Natural killer cell (primary cell): ENCODE results near the gene NAA30. TPM values are rescaled to one million over a fixed set of nuclear protein-coding genes. Genes with fewer than 3 reads are reported as not detected.
"Not testable (repeated sequence)": the region's sequence is repeated elsewhere in the genome, so short reads cannot be mapped to it uniquely, and the experiment has no call there.

Source experiments
- ATAC-seq, 3 donors: fragments of 150-1000 bp in 2 of 3; fragments of 200-7000 bp in 1 of 3; cut with Tn5 transposase; 1 replicate in 1 of 3; 2 replicates in 2 of 3; pipeline ENCODE4 v1.10.0; 2021; ENCODE audit warnings: mild to moderate bottlenecking in 2 of 3, moderate library complexity in 2 of 3
- DNase-seq, 2 donors: peaks; one replicate each; pipeline versions ENCODE4 v3.0.0 to v3.0.0-alpha.2; 2013 to 2021; ENCODE audit warnings: mixed read lengths in 1 of 2
- H3K27ac ChIP-seq: one replicate; pipeline ENCODE4 v1.5.1; 2013; ENCODE audit warnings: mild to moderate bottlenecking, low read length
- H3K27me3 ChIP-seq: one replicate; pipeline ENCODE4 v1.6.1; 2013; ENCODE audit warnings: low read length; ENCODE audit not compliant: control insufficient read depth, insufficient read depth
- H3K36me3 ChIP-seq: one replicate; pipeline ENCODE4 v1.6.1; 2013; ENCODE audit warnings: low read length; ENCODE audit not compliant: control insufficient read depth, insufficient read depth
- H3K4me1 ChIP-seq: one replicate; pipeline ENCODE4 v1.6.1; 2013; ENCODE audit warnings: low read length; ENCODE audit not compliant: control insufficient read depth, insufficient read depth
- H3K4me3 ChIP-seq: one replicate; pipeline ENCODE4 v1.5.1; 2013; ENCODE audit warnings: low read length
- H3K9me3 ChIP-seq: one replicate; pipeline ENCODE4 v1.6.1; 2013; ENCODE audit warnings: low read length; ENCODE audit not compliant: control insufficient read depth, insufficient read depth
- H3K27ac Mint-ChIP-seq, 2 donors: one replicate each; pipeline ENCODE4 v1.8.0; 2022; ENCODE audit warnings: mild to moderate bottlenecking in 2 of 2, mixed read lengths in 2 of 2, moderate library complexity in 1 of 2
- H3K27me3 Mint-ChIP-seq, 2 donors: one replicate each; pipeline ENCODE4 v1.8.0; 2022; ENCODE audit warnings: low read depth in 2 of 2, mixed read lengths in 2 of 2
- H3K36me3 Mint-ChIP-seq: one replicate; pipeline ENCODE4 v1.8.0; 2022; ENCODE audit warnings: mixed read lengths
- H3K4me1 Mint-ChIP-seq, 2 donors: one replicate each; pipeline ENCODE4 v1.8.0; 2022; ENCODE audit warnings: mixed read lengths in 2 of 2
- H3K4me3 Mint-ChIP-seq: one replicate; pipeline ENCODE4 v1.8.0; 2022; ENCODE audit warnings: mild to moderate bottlenecking, moderate library complexity, mixed read lengths
- H3K9me3 Mint-ChIP-seq, 2 donors: one replicate each; pipeline ENCODE4 v1.8.0; 2022; ENCODE audit warnings: mixed read lengths in 2 of 2
- CTCF ChIP-seq: fragments of 200-600 bp; IDR thresholded peaks from one replicate; pipeline ENCODE4 v1.8.0; 2022; ENCODE audit warnings: antibody characterized with exemption
- WGBS: methylation state at CpG from one replicate; pipeline ENCODE4 v1.1.7; 2013; ENCODE audit warnings: missing lambda C conversion rate; ENCODE audit not compliant: insufficient coverage; 5-methylcytosine and 5-hydroxymethylcytosine counted together
- intact Hi-C: fragments of 100-400 bp; cut with micrococcal nuclease; formaldehyde crosslinking; loops from one replicate; pipeline ENCODE4 v1.14.2; 2022
- total RNA-seq, 4 donors: library from RNA; stranded (reverse); fragments of 120-200 nt in 1 of 4; gene quantifications; one replicate each; pipeline versions ENCODE4 v1.2.3 to v1.2.4, GENCODE V29; 2013 to 2022

NAA30 gene
- total RNA-seq, 3 donors from 2014 or later (not counting 1 experiment from before 2014, with no cell fraction given): 17.1 to 32.6 (median 24.0) TPM

- Mint-ChIP-seq H3K4me1 (no peaks in the 10 kb centered on the region), H3K27ac (no peak overlapping the region), H3K4me3 (no peak overlapping the region), H3K27me3 (peaks cover 24 to 52% of the 10 kb centered on the region in 2 donors), H3K9me3 (no peaks in the 10 kb centered on the region), H3K36me3 (no peaks in the 10 kb centered on the region)
- Histone ChIP-seq H3K4me1 (no peaks in the 10 kb centered on the region), H3K27me3 (no peaks in the 10 kb centered on the region), H3K4me3 (no peak overlapping the region), H3K9me3 (no peaks in the 10 kb centered on the region), H3K36me3 (no peaks in the 10 kb centered on the region), H3K27ac (no peak overlapping the region)
- DNase-seq (no peak), ATAC-seq (no peak)
- intact Hi-C loops: no loop called here
- 85% methylated on average over 19 of the region's 19 CpGs for WGBS
- TF ChIP-seq CTCF: no peak
Measured at GRCh38 chr14:57364659-57365450, 25.5 kb upstream of the NAA30 start.

DNA sequence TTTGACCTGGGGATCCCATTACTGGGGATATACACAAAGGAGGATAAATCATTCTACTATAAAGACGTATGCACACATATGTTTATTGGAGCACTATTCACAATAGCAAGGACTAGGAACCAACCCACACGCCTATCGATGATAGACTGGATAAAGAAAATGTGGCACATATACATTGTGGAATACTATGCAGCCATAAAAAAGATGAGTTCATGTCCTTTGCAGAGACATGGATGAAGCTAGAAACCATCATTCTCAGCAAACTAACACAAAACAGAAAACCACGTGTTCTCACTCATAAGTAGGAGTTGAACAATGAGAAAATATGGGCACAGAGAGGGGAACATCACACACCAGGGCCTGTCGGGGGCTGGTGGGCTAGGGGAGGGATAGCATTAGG lies 20.2 kb upstream of the NAA30 start:
- ATAC-seq, H3K4me3 ChIP-seq, H3K9me3 Mint-ChIP-seq, H3K4me3 Mint-ChIP-seq, H3K27me3 ChIP-seq, H3K4me1 ChIP-seq, H3K36me3 Mint-ChIP-seq, DNase-seq, H3K36me3 ChIP-seq, H3K9me3 ChIP-seq, H3K27ac ChIP-seq, H3K4me1 Mint-ChIP-seq, intact Hi-C loops, H3K27ac Mint-ChIP-seq: not testable (repeated sequence)
- H3K27me3 Mint-ChIP-seq: peaks cover 21 to 36% of the 10 kb centered on the region in 2 donors
- 91% methylated on average over 3 of the region's 5 CpGs for WGBS

DNA sequence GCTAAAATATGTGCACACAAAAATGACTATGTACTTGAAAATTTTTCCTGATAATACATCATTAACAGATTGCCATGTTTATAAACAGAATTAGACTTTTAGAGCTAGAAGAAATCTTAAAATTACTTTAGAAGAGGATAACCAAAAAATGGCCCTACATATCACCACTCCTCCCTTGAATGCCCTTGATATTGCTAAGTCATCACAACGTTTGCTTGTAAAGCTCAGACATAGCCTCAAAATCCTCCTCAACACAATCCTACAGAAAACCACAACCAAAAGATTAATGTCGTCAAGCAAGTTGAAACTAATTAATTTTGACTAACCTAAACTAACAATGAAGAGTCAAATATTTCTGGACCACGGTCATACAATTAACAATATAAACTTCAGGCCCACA lies 19.4 kb upstream of the NAA30 start:
- TF ChIP-seq CTCF: no peak
- Histone ChIP-seq H3K27ac (no peak overlapping the region), H3K4me1 (no peaks in the 10 kb centered on the region), H3K27me3 (no peaks in the 10 kb centered on the region), H3K9me3 (no peaks in the 10 kb centered on the region), H3K36me3 (no peaks in the 10 kb centered on the region), H3K4me3 (no peak overlapping the region)
- Mint-ChIP-seq H3K27me3 (peaks cover 17 to 32% of the 10 kb centered on the region in 2 donors), H3K27ac (no peak overlapping the region), H3K4me1 (no peaks in the 10 kb centered on the region), H3K36me3 (no peaks in the 10 kb centered on the region), H3K4me3 (no peak overlapping the region), H3K9me3 (no peaks in the 10 kb centered on the region)
- 71% methylated on average over 3 of the region's 3 CpGs for WGBS
- DNase-seq: no peak
- intact Hi-C loops: no loop called here
- ATAC-seq: no peak

DNA sequence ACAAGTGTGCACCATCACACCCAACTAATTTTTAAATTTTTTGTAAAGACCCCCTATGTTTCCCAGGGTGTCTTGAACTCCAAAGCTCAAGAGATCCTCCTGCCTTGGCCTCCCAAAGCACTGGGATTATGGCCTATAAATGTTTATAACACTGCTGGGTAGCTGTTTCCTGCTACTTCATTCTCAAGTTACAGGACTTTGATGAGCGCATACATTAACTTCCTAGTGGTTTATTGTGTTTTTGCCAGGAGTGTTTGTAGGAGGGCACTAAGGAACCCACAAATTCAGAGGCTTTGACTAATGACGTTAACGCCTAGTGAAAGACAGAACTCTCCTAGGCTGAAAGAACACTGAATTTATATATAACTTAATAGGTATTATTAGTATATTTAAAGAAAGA lies 15.2 kb upstream of the NAA30 start:
- WGBS: 100% methylated on average over 1 of the region's 3 CpGs
- Histone ChIP-seq H3K4me1 (no peaks in the 10 kb centered on the region), H3K27ac (no peak overlapping the region), H3K9me3 (no peaks in the 10 kb centered on the region), H3K27me3 (peaks cover 4% of the 10 kb centered on the region), H3K4me3 (no peak overlapping the region), H3K36me3 (no peaks in the 10 kb centered on the region)
- Mint-ChIP-seq H3K9me3 (no peaks in the 10 kb centered on the region), H3K27me3 (peaks cover 0 to 3% of the 10 kb centered on the region in 2 donors), H3K27ac (no peak overlapping the region), H3K4me1 (no peaks in the 10 kb centered on the region), H3K36me3 (no peaks in the 10 kb centered on the region), H3K4me3 (no peak overlapping the region)
- intact Hi-C loops: no loop called here
- DNase-seq (no peak), ATAC-seq (no peak)
- no peak for TF ChIP-seq CTCF
